Upper lobe of left lung (tissue), 6 donors: Measurements from ENCODE around the gene PHYKPL. TPM values are rescaled to one million over a fixed set of nuclear protein-coding genes. Genes with fewer than 3 reads are reported as not detected.

Source experiments
- ATAC-seq, 2 donors: fragments of 200-7000 bp; cut with Tn5 transposase; one replicate each; pipeline ENCODE4 v1.9.1; 2022; ENCODE audit warnings: mild to moderate bottlenecking in 2 of 2, moderate library complexity in 2 of 2; ENCODE audit not compliant: low FRiP score in 2 of 2
- DNase-seq, 2 donors: peaks; one replicate each; pipeline ENCODE4 v3.0.0-alpha.2; 2019 to 2020
- H3K27ac ChIP-seq, 4 donors: fragments of 200-600 bp; sonication (generic); one replicate each; pipeline ENCODE4 v1.5.1; 2016 to 2019
- H3K27me3 ChIP-seq, 4 donors: fragments of 200-600 bp; sonication (generic); one replicate each; pipeline ENCODE4 v1.5.1; 2017 to 2019
- H3K36me3 ChIP-seq, 4 donors: fragments of 200-600 bp; sonication (generic); one replicate each; pipeline ENCODE4 v1.5.1; 2016 to 2019
- H3K4me1 ChIP-seq, 4 donors: fragments of 200-600 bp; sonication (generic); one replicate each; pipeline ENCODE4 v1.5.1; 2018 to 2019
- H3K4me3 ChIP-seq, 4 donors: fragments of 200-600 bp; sonication (generic); one replicate each; pipeline ENCODE4 v1.5.1; 2017 to 2019; ENCODE audit warnings: mild to moderate bottlenecking in 2 of 4, moderate library complexity in 1 of 4
- H3K9me3 ChIP-seq, 4 donors: fragments of 200-600 bp; sonication (generic); one replicate each; pipeline ENCODE4 v1.5.1; 2018 to 2019
- CTCF ChIP-seq, 6 experiments: fragments of 450-650 bp in 4 of 6; fragments of 200-600 bp in 2 of 6; sonication (generic) in 2 of 6; IDR thresholded peaks; one replicate each; pipeline ENCODE4 v1.5.1; 2016 to 2019; ENCODE audit warnings: antibody characterized with exemption in 6 of 6
- EP300 ChIP-seq, 4 donors: sonication (generic); formaldehyde crosslinking; IDR thresholded peaks; one replicate each; pipeline ENCODE4 v1.5.1; 2017; ENCODE audit warnings: antibody characterized with exemption in 4 of 4, control low read depth in 2 of 4
- POLR2A ChIP-seq, 4 donors: fragments of 450-650 bp; IDR thresholded peaks; one replicate each; pipeline ENCODE4 v1.5.1; 2016 to 2017; ENCODE audit warnings: antibody characterized with exemption in 4 of 4, mild to moderate bottlenecking in 2 of 4
- POLR2AphosphoS5 ChIP-seq, 2 donors: sonication (generic); formaldehyde crosslinking; IDR thresholded peaks; one replicate each; pipeline ENCODE4 v1.5.1; 2017; ENCODE audit warnings: antibody characterized with exemption in 2 of 2
- WGBS, 2 donors: methylation state at CpG; one replicate each; pipeline ENCODE4 v1.1.5; 2017 to 2018; 5-methylcytosine and 5-hydroxymethylcytosine counted together
- total RNA-seq, 6 donors: library from RNA; depleted of rRNA in 4 of 6; stranded (reverse); fragments of >200 nt in 4 of 6; gene quantifications; one replicate each; pipeline versions ENCODE4 v1.1.0 to v1.2.1, GENCODE V29; 2016 to 2021
- donor health status: DM: no; HTN: no; CAD: no; lungs with moderate emphysema.
- donor health status: DM: no; HTN: yes; CAD: no; lungs with severe emphysema.

Gene PHYKPL
- total RNA-seq, 6 donors from 2014 or later: 61.0 to 237 (median 91.9) TPM

GRCh38 chr5:178211095-178212048 is 21.2 kb downstream of the PHYKPL start:
- Histone ChIP-seq H3K27me3 (no peaks in the 10 kb centered on the region), H3K9me3 (no peaks in the 10 kb centered on the region), H3K4me3 (no peak overlapping the region), H3K36me3 (peaks cover 51 to 100% (median 93%) of the 10 kb centered on the region in 4 donors), H3K4me1 (peaks cover 12 to 33% (median 21%) of the 10 kb centered on the region in 4 donors), H3K27ac (no peak overlapping the region)
- DNase-seq (no peak), ATAC-seq (no peak)
- TF ChIP-seq POLR2AphosphoS5 (IDR thresholded peaks at IDR 0.05): no peak
- 76 to 83% methylated on average over 7 to 8 of the region's 8 CpGs for WGBS, 2 donors

- Histone ChIP-seq H3K36me3 (peaks cover 51 to 97% (median 90%) of the 10 kb centered on the region in 4 donors), H3K4me1 (peaks cover 19 to 38% (median 27%) of the 10 kb centered on the region in 4 donors)
These were observed 21.9 kb downstream of the PHYKPL start for GRCh38 chr5:178210686-178211085.

GRCh38 chr5:178210073-178210535 is 22.5 kb downstream of the PHYKPL start:
- no peak for TF ChIP-seq POLR2AphosphoS5 (IDR thresholded peaks at IDR 0.05)
- no peak for TF ChIP-seq POLR2A (IDR thresholded peaks at IDR 0.05)
- no peak for TF ChIP-seq CTCF (IDR thresholded peaks at IDR 0.05)
- no peak for TF ChIP-seq EP300 (IDR thresholded peaks at IDR 0.05)
- H3K27me3 ChIP-seq: no peaks in the 10 kb centered on the region
- peaks cover 23 to 37% (median 29%) of the 10 kb centered on the region in 4 donors for H3K4me1 ChIP-seq
- no peaks in the 10 kb centered on the region for H3K9me3 ChIP-seq
- ATAC-seq (no peak), DNase-seq (no peak)
- peaks cover 51 to 91% (median 84%) of the 10 kb centered on the region in 4 donors for H3K36me3 ChIP-seq
- no peak overlapping the region for H3K27ac ChIP-seq
- H3K4me3 ChIP-seq: no peak overlapping the region
- WGBS, 2 donors: 94 to 97% methylated on average over 16 to 18 of the region's 18 CpGs

More at GRCh38 chr5:178210686-178211085, 21.9 kb downstream of the PHYKPL start:
- no peaks in the 10 kb centered on the region for H3K9me3 ChIP-seq
- no peak overlapping the region for H3K4me3 ChIP-seq
- DNase-seq (no peak), ATAC-seq (no peak)
- no peaks in the 10 kb centered on the region for H3K27me3 ChIP-seq
- WGBS, 2 donors: 90 to 95% methylated on average over 5 of the region's 5 CpGs
- H3K27ac ChIP-seq: no peak overlapping the region
- TF ChIP-seq CTCF (IDR thresholded peaks at IDR 0.05) (no peak), POLR2AphosphoS5 (IDR thresholded peaks at IDR 0.05) (no peak), EP300 (IDR thresholded peaks at IDR 0.05) (no peak), POLR2A (IDR thresholded peaks at IDR 0.05) (no peak)

GRCh38 chr5:178209334-178210072 is 23.1 kb downstream of the PHYKPL start:
- Histone ChIP-seq H3K4me3 (no peak overlapping the region), H3K27ac (no peak overlapping the region), H3K36me3 (peaks cover 47 to 85% (median 78%) of the 10 kb centered on the region in 4 donors), H3K9me3 (no peaks in the 10 kb centered on the region), H3K27me3 (no peaks in the 10 kb centered on the region), H3K4me1 (peaks cover 23 to 34% (median 29%) of the 10 kb centered on the region in 4 donors)
- no peak for TF ChIP-seq EP300 (IDR thresholded peaks at IDR 0.05)
- no peak for TF ChIP-seq CTCF (IDR thresholded peaks at IDR 0.05)
- no peak for TF ChIP-seq POLR2AphosphoS5 (IDR thresholded peaks at IDR 0.05)
- TF ChIP-seq POLR2A (IDR thresholded peaks at IDR 0.05): no peak
- DNase-seq (no peak), ATAC-seq (no peak)
- whole genome bisulfite sequencing, 2 donors: 82 to 84% methylated on average over 8 of the region's 8 CpGs
